Muscle layer of colon (tissue), 2 donors: ENCODE data around the gene KCTD1.

Source experiments
- H3K27ac ChIP-seq: one replicate; pipeline ENCODE4 v1.7.0; 2013; ENCODE audit warnings: low read depth, mild to moderate bottlenecking, low read length, moderate library complexity
- H3K27me3 ChIP-seq, 2 donors: one replicate each; pipeline ENCODE4 v1.7.0; 2013; ENCODE audit warnings: low read length in 2 of 2, mild to moderate bottlenecking in 2 of 2; ENCODE audit not compliant: insufficient read depth in 2 of 2, control insufficient read depth in 1 of 2
- H3K36me3 ChIP-seq: one replicate; pipeline ENCODE4 v1.7.0; 2013; ENCODE audit warnings: mild to moderate bottlenecking, low read length; ENCODE audit not compliant: insufficient read depth
- H3K4me1 ChIP-seq: one replicate; pipeline ENCODE4 v1.7.0; 2013; ENCODE audit warnings: mild to moderate bottlenecking, low read length; ENCODE audit not compliant: insufficient read depth
- H3K4me3 ChIP-seq, 2 donors: one replicate each; pipeline ENCODE4 v1.7.0; 2013; ENCODE audit warnings: low read length in 2 of 2, low read depth in 1 of 2, mild to moderate bottlenecking in 1 of 2, moderate library complexity in 1 of 2
- H3K9ac ChIP-seq: one replicate; pipeline ENCODE4 v1.7.0; 2013; ENCODE audit warnings: low read length
- H3K9me3 ChIP-seq: one replicate; pipeline ENCODE4 v1.7.0; 2013; ENCODE audit warnings: mild to moderate bottlenecking, low read length
- donor health status: abdominal sarcoma.
- donor health status: Adenocarcinoma of cecum.

Gene KCTD1

GRCh38 chr18:26546875-26547645, 1.3 kb downstream of the KCTD1 start:
- H3K9me3 ChIP-seq = no peaks in the 10 kb centered on the region
- no peak overlapping the region for H3K9ac ChIP-seq
- H3K4me1 ChIP-seq = peaks cover 39% of the 10 kb centered on the region
- H3K4me3 ChIP-seq = peak overlapping the region; percentile 70 to 77
- H3K36me3 ChIP-seq = no peaks in the 10 kb centered on the region
- no peak overlapping the region for H3K27ac ChIP-seq
- peaks cover 0 to 21% of the 10 kb centered on the region in 2 donors for H3K27me3 ChIP-seq

- Histone ChIP-seq H3K36me3 (no peaks in the 10 kb centered on the region), H3K9ac (no peak overlapping the region), H3K27ac (no peak overlapping the region), H3K4me3 (peak overlapping the region in 1 of 2 donors; percentile 30), H3K9me3 (no peaks in the 10 kb centered on the region), H3K27me3 (peaks cover 0 to 18% of the 10 kb centered on the region in 2 donors), H3K4me1 (peaks cover 37% of the 10 kb centered on the region)
Measured at GRCh38 chr18:26546170-26546874, 2.0 kb downstream of the KCTD1 start.

- Histone ChIP-seq H3K36me3 (no peaks in the 10 kb centered on the region), H3K4me1 (peaks cover 29% of the 10 kb centered on the region), H3K9ac (no peak overlapping the region), H3K9me3 (no peaks in the 10 kb centered on the region), H3K4me3 (no peak overlapping the region), H3K27ac (no peak overlapping the region), H3K27me3 (peaks cover 0 to 10% of the 10 kb centered on the region in 2 donors)
Measured at GRCh38 chr18:26545335-26546123, 2.8 kb downstream of the KCTD1 start.

- Histone ChIP-seq H3K36me3 (no peaks in the 10 kb centered on the region), H3K4me1 (peaks cover 23% of the 10 kb centered on the region), H3K27ac (no peak overlapping the region), H3K9me3 (no peaks in the 10 kb centered on the region), H3K9ac (no peak overlapping the region), H3K4me3 (no peak overlapping the region), H3K27me3 (no peaks in the 10 kb centered on the region)
Measured at GRCh38 chr18:26544451-26544850, 3.9 kb downstream of the KCTD1 start.

GRCh38 chr18:26543373-26543772, 5.0 kb downstream of the KCTD1 start:
- no peak overlapping the region for H3K27ac ChIP-seq
- H3K4me1 ChIP-seq = peaks cover 23% of the 10 kb centered on the region
- H3K27me3 ChIP-seq = no peaks in the 10 kb centered on the region
- H3K9ac ChIP-seq = no peak overlapping the region
- H3K36me3 ChIP-seq = no peaks in the 10 kb centered on the region
- no peaks in the 10 kb centered on the region for H3K9me3 ChIP-seq
- H3K4me3 ChIP-seq = no peak overlapping the region

GRCh38 chr18:26540043-26540628, 8.2 kb downstream of the KCTD1 start:
- Histone ChIP-seq H3K27ac (no peak overlapping the region), H3K4me1 (peaks cover 7% of the 10 kb centered on the region), H3K9me3 (no peaks in the 10 kb centered on the region), H3K27me3 (no peaks in the 10 kb centered on the region), H3K4me3 (no peak overlapping the region), H3K9ac (no peak overlapping the region), H3K36me3 (no peaks in the 10 kb centered on the region)

GRCh38 chr18:26538524-26538923, 9.8 kb downstream of the KCTD1 start:
- H3K27me3 ChIP-seq = no peaks in the 10 kb centered on the region
- H3K9ac ChIP-seq = no peak overlapping the region
- no peak overlapping the region for H3K27ac ChIP-seq
- H3K36me3 ChIP-seq = no peaks in the 10 kb centered on the region
- H3K4me1 ChIP-seq = peaks cover 4% of the 10 kb centered on the region
- H3K9me3 ChIP-seq = no peaks in the 10 kb centered on the region
- H3K4me3 ChIP-seq = no peak overlapping the region

GRCh38 chr18:26536664-26537063, 11.7 kb downstream of the KCTD1 start:
- Histone ChIP-seq H3K4me1 (no peaks in the 10 kb centered on the region), H3K4me3 (no peak overlapping the region), H3K9me3 (no peaks in the 10 kb centered on the region), H3K9ac (no peak overlapping the region), H3K27me3 (no peaks in the 10 kb centered on the region), H3K27ac (no peak overlapping the region), H3K36me3 (no peaks in the 10 kb centered on the region)

- Histone ChIP-seq H3K9ac (no peak overlapping the region), H3K4me3 (no peak overlapping the region), H3K9me3 (no peaks in the 10 kb centered on the region), H3K27ac (no peak overlapping the region), H3K27me3 (no peaks in the 10 kb centered on the region), H3K36me3 (no peaks in the 10 kb centered on the region), H3K4me1 (no peaks in the 10 kb centered on the region)
Measured at GRCh38 chr18:26536032-26536431, 12.3 kb downstream of the KCTD1 start.

- Histone ChIP-seq H3K27ac (no peak overlapping the region), H3K9me3 (no peaks in the 10 kb centered on the region), H3K9ac (no peak overlapping the region), H3K4me3 (no peak overlapping the region), H3K4me1 (no peaks in the 10 kb centered on the region), H3K27me3 (no peaks in the 10 kb centered on the region), H3K36me3 (no peaks in the 10 kb centered on the region)
Measured at GRCh38 chr18:26535630-26536029, 12.7 kb downstream of the KCTD1 start.
